HepG2 (cell line): ENCODE results near the gene PRSS36. TPM values are rescaled to one million over a fixed set of nuclear protein-coding genes. Genes with fewer than 3 reads are reported as not detected.

Experiments used
- ARNT2 ChIP-seq: sonication (generic); formaldehyde crosslinking; IDR thresholded peaks from 2 replicates; pipeline ENCODE4 v1.8.0; 2022; ENCODE audit warnings: mild to moderate bottlenecking, low read depth, missing genetic modification reagents, moderate library complexity
- ATF1 ChIP-seq: IDR thresholded peaks from 2 replicates; pipeline ENCODE4 v1.6.1; 2016; ENCODE audit warnings: mild to moderate bottlenecking, control low read depth
- CENPT ChIP-seq: sonication (generic); formaldehyde crosslinking; IDR thresholded peaks from 2 replicates; pipeline ENCODE4 v1.8.0; 2022; ENCODE audit warnings: low read depth, mild to moderate bottlenecking, moderate library complexity, missing genetic modification reagents
- DMAP1 ChIP-seq: IDR thresholded peaks from 2 replicates; pipeline ENCODE4 v1.6.1; 2016
- HES4 ChIP-seq: sonication (generic); formaldehyde crosslinking; IDR thresholded peaks from 2 replicates; pipeline ENCODE4 v1.9.0; 2021; ENCODE audit warnings: mild to moderate bottlenecking, missing genetic modification reagents, borderline replicate concordance
- NCOA2 ChIP-seq: sonication (generic); formaldehyde crosslinking; IDR thresholded peaks from 2 replicates; pipeline ENCODE4 v1.8.0; 2022; ENCODE audit warnings: inconsistent platforms
- PCBP2 ChIP-seq: fragments of 200-400 bp; formaldehyde crosslinking; optimal IDR thresholded peaks from 2 replicates; pipeline ENCODE3; 2018; ENCODE audit warnings: low read length, low read depth; ENCODE audit not compliant: poor library complexity, severe bottlenecking
- RAD51 ChIP-seq: fragments of 450-650 bp; IDR thresholded peaks from 2 replicates; pipeline ENCODE4 v1.6.1; 2016; ENCODE audit warnings: borderline replicate concordance
- RCOR2 ChIP-seq: IDR thresholded peaks from 2 replicates; pipeline ENCODE4 v1.6.1; 2016; ENCODE audit warnings: missing biosample characterization, missing genetic modification reagents
- TEAD3 ChIP-seq: optimal IDR thresholded peaks from 2 replicates; pipeline ENCODE3; 2016; ENCODE audit warnings: borderline replicate concordance
- THAP11 ChIP-seq: IDR thresholded peaks from 2 replicates; pipeline ENCODE4 v1.6.1; 2016; ENCODE audit warnings: missing biosample characterization, missing genetic modification reagents
- ZBTB34 ChIP-seq: sonication (generic); formaldehyde crosslinking; IDR thresholded peaks from 2 replicates; pipeline ENCODE4 v1.8.0; 2022; ENCODE audit warnings: mild to moderate bottlenecking, missing genetic modification reagents
- ZNF691 ChIP-seq: sonication (generic); formaldehyde crosslinking; IDR thresholded peaks from 2 replicates; pipeline ENCODE4 v1.4.0; 2020; ENCODE audit warnings: missing genetic modification reagents, low read depth, mild to moderate bottlenecking, borderline replicate concordance
- polyA plus RNA-seq, 8 experiments: library from polyadenylated mRNA; depleted of rRNA in 3 of 8; stranded (reverse) in 7 of 8; unstranded in 1 of 8; fragments of >200 nt; fragmentation: Illumina TruSeq in 4 of 8; extraction: Trizol in 4 of 8; gene quantifications; 2 replicates each; pipeline versions ENCODE4 v1.2.1 to v1.2.3, GENCODE V29; 2011 to 2016; ENCODE audit warnings: low read depth in 4 of 8, missing spikeins in 1 of 8, mixed read lengths in 1 of 8; ENCODE audit not compliant: insufficient read depth in 1 of 8
- total RNA-seq, 5 experiments: library from RNA; depleted of rRNA; stranded (reverse); fragments of >200 nt; fragmentation: Illumina TruSeq; extraction: Trizol; gene quantifications; 2 replicates each; pipeline ENCODE4 v1.2.3, GENCODE V29; 2016; ENCODE audit warnings: low read depth in 1 of 5
- TF ChIP-seq, protein P1 (sequence below): sonication (generic); formaldehyde crosslinking; IDR thresholded peaks from 2 replicates; pipeline ENCODE4 v1.5.1; 2020; ENCODE audit warnings: missing genetic modification reagents, mild to moderate bottlenecking, borderline replicate concordance
- TF ChIP-seq, protein P2 (sequence below): sonication (generic); formaldehyde crosslinking; IDR thresholded peaks from 2 replicates; pipeline ENCODE4 v1.8.0; 2022; ENCODE audit warnings: missing genetic modification reagents, mild to moderate bottlenecking, moderate library complexity, borderline replicate concordance
- TF ChIP-seq, protein P3 (sequence below): sonication (generic); formaldehyde crosslinking; conservative IDR thresholded peaks from 2 replicates; pipeline ENCODE4 v1.8.0; 2022; ENCODE audit warnings: low read depth, missing genetic modification reagents
- TF ChIP-seq, protein P4 (sequence below): fragments of 450-650 bp; IDR thresholded peaks from 2 replicates; pipeline ENCODE4 v1.6.1; 2017

Gene PRSS36
- total and polyA plus RNA-seq, 2 of the 13 experiments (the other 11 are each of a cell fraction or from before 2014, with no cell fraction given): 1.5 to 2.1 TPM

- TF ChIP-seq, protein P1, sequence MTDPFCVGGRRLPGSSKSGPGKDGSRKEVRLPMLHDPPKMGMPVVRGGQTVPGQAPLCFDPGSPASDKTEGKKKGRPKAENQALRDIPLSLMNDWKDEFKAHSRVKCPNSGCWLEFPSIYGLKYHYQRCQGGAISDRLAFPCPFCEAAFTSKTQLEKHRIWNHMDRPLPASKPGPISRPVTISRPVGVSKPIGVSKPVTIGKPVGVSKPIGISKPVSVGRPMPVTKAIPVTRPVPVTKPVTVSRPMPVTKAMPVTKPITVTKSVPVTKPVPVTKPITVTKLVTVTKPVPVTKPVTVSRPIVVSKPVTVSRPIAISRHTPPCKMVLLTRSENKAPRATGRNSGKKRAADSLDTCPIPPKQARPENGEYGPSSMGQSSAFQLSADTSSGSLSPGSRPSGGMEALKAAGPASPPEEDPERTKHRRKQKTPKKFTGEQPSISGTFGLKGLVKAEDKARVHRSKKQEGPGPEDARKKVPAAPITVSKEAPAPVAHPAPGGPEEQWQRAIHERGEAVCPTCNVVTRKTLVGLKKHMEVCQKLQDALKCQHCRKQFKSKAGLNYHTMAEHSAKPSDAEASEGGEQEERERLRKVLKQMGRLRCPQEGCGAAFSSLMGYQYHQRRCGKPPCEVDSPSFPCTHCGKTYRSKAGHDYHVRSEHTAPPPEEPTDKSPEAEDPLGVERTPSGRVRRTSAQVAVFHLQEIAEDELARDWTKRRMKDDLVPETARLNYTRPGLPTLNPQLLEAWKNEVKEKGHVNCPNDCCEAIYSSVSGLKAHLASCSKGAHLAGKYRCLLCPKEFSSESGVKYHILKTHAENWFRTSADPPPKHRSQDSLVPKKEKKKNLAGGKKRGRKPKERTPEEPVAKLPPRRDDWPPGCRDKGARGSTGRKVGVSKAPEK (CRISPR knock-in tag): peak; percentile 80; the same call in 1 of the 2 replicates
- peak; percentile 20; the same call in 1 of the 2 replicates for TF ChIP-seq NCOA2 (CRISPR knock-in tag)
- no peak for TF ChIP-seq PCBP2
- TF ChIP-seq DMAP1 (CRISPR knock-in tag): peak; percentile 65
- TF ChIP-seq TEAD3: peak; percentile 72
- TF ChIP-seq RAD51: no peak
- 0 out of 2 replicates have a peak, but pooled peaks have one; percentile 42 for TF ChIP-seq ZBTB34 (CRISPR knock-in tag)
- peak; percentile 89 for TF ChIP-seq THAP11 (CRISPR knock-in tag)
- TF ChIP-seq, protein P2, sequence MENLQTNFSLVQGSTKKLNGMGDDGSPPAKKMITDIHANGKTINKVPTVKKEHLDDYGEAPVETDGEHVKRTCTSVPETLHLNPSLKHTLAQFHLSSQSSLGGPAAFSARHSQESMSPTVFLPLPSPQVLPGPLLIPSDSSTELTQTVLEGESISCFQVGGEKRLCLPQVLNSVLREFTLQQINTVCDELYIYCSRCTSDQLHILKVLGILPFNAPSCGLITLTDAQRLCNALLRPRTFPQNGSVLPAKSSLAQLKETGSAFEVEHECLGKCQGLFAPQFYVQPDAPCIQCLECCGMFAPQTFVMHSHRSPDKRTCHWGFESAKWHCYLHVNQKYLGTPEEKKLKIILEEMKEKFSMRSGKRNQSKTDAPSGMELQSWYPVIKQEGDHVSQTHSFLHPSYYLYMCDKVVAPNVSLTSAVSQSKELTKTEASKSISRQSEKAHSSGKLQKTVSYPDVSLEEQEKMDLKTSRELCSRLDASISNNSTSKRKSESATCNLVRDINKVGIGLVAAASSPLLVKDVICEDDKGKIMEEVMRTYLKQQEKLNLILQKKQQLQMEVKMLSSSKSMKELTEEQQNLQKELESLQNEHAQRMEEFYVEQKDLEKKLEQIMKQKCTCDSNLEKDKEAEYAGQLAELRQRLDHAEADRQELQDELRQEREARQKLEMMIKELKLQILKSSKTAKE (CRISPR knock-in tag): no peak
- TF ChIP-seq CENPT (CRISPR knock-in tag): no peak
- peak; percentile 66; the same call in 1 of the 2 replicates for TF ChIP-seq HES4 (CRISPR knock-in tag)
- TF ChIP-seq, protein P3, sequence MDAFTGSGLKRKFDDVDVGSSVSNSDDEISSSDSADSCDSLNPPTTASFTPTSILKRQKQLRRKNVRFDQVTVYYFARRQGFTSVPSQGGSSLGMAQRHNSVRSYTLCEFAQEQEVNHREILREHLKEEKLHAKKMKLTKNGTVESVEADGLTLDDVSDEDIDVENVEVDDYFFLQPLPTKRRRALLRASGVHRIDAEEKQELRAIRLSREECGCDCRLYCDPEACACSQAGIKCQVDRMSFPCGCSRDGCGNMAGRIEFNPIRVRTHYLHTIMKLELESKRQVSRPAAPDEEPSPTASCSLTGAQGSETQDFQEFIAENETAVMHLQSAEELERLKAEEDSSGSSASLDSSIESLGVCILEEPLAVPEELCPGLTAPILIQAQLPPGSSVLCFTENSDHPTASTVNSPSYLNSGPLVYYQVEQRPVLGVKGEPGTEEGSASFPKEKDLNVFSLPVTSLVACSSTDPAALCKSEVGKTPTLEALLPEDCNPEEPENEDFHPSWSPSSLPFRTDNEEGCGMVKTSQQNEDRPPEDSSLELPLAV: no peak
- TF ChIP-seq ARNT2 (CRISPR knock-in tag): peak; percentile 83
- TF ChIP-seq, protein P4, sequence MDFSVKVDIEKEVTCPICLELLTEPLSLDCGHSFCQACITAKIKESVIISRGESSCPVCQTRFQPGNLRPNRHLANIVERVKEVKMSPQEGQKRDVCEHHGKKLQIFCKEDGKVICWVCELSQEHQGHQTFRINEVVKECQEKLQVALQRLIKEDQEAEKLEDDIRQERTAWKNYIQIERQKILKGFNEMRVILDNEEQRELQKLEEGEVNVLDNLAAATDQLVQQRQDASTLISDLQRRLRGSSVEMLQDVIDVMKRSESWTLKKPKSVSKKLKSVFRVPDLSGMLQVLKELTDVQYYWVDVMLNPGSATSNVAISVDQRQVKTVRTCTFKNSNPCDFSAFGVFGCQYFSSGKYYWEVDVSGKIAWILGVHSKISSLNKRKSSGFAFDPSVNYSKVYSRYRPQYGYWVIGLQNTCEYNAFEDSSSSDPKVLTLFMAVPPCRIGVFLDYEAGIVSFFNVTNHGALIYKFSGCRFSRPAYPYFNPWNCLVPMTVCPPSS: no peak
- no peak for TF ChIP-seq ATF1 (CRISPR knock-in tag)
- peak; percentile 87; the same call in 1 of the 2 replicates for TF ChIP-seq ZNF691 (CRISPR knock-in tag)
- TF ChIP-seq RCOR2: no peak
These were observed 7.5 kb downstream of the PRSS36 start (continued) for GRCh38 chr16:31142109-31143010.
